ENCODE results near the gene TXNL4B. TPM values are rescaled to one million over a fixed set of nuclear protein-coding genes. Genes with fewer than 3 reads are reported as not detected.

The TXNL4B gene
- total and polyA plus RNA-seq, 10 of the 15 experiments (the other 5 are each of a cell fraction or from before 2014, with no cell fraction given) = 11.1 to 24.0 (median 15.9) TPM

DNA sequence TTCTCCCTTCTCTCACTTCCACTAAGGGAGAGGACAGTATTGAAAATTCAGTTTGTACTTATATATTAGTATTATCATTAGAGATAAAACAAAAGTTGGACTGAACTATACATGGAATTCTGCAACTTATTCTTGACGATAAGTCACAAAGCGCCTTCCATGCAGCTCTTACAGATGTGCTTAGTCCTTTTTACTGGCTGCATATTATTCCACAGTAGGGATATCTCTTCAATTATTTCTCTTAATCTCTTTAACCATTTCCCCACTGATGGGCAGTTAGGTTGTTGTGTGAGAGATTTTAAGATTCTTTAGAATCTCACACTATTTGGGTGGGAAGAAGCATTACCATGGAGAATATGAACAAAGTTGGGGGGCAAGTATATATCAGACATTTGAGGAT, 46.5 kb upstream of the TXNL4B start:
- FAIRE-seq (no peak), ATAC-seq (no peak), DNase-seq (ENCODE audit: low read depth, low spot score) (no peak)
- Histone ChIP-seq H3K9me3 (replicated peaks; ENCODE audit: control insufficient read depth, insufficient read depth, low read length) (no peaks in the 10 kb centered on the region), H3K36me3 (ENCODE audit: control insufficient read depth in 2 of 2, insufficient read depth in 2 of 2, low read length in 1 of 2) (no peaks in the 10 kb centered on the region), H3K4me3 (no peak overlapping the region), H3K9ac (ENCODE audit: control insufficient read depth, insufficient read depth, low read length) (no peak overlapping the region), H3K79me2 (ENCODE audit: control insufficient read depth, insufficient read depth, low read length) (no peaks in the 10 kb centered on the region), H3K27me3 (replicated peaks in 1 of 2; ENCODE audit: control insufficient read depth in 2 of 2, insufficient read depth in 2 of 2, low read length in 1 of 2) (no peaks in the 10 kb centered on the region), H3K4me2 (ENCODE audit: control insufficient read depth, insufficient read depth) (no peak overlapping the region), H4K20me1 (ENCODE audit: control insufficient read depth, insufficient read depth) (no peaks in the 10 kb centered on the region), H2AFZ (ENCODE audit: control insufficient read depth, low read depth, low read length) (no peak overlapping the region), H3K4me1 (ENCODE audit: control insufficient read depth, insufficient read depth, low read length) (no peaks in the 10 kb centered on the region), H3K27ac (ENCODE audit: control insufficient read depth, insufficient read depth) (no peak overlapping the region)
- RAD21 ChIA-PET (ENCODE audit: unreplicated experiment) = no interaction called here
- POLR2A ChIA-PET = interaction anchor here (1.2 kb wide), 1 partner anchor 11 kb away, joined by 3 read pairs; no protein-coding TSS in a partner anchor
- TF ChIP-seq, protein P1, sequence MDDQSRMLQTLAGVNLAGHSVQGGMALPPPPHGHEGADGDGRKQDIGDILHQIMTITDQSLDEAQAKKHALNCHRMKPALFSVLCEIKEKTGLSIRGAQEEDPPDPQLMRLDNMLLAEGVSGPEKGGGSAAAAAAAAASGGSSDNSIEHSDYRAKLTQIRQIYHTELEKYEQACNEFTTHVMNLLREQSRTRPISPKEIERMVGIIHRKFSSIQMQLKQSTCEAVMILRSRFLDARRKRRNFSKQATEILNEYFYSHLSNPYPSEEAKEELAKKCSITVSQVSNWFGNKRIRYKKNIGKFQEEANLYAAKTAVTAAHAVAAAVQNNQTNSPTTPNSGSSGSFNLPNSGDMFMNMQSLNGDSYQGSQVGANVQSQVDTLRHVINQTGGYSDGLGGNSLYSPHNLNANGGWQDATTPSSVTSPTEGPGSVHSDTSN (IDR thresholded peaks at IDR 0.05; ENCODE audit: insufficient replicate concordance, low read depth, low read length) = no peak
- TF ChIP-seq HDAC6 (IDR thresholded peaks at IDR 0.05; ENCODE audit: unreplicated experiment) (no peak), NFXL1 (IDR thresholded peaks at IDR 0.05; ENCODE audit: borderline replicate concordance) (no peak), TCF12 (IDR thresholded peaks at IDR 0.05; ENCODE audit: low read depth, low read length) (no peak), MXI1 (IDR thresholded peaks at IDR 0.05; ENCODE audit: low read depth, low read length) (no peak)
- TF ChIP-seq, protein P2, sequence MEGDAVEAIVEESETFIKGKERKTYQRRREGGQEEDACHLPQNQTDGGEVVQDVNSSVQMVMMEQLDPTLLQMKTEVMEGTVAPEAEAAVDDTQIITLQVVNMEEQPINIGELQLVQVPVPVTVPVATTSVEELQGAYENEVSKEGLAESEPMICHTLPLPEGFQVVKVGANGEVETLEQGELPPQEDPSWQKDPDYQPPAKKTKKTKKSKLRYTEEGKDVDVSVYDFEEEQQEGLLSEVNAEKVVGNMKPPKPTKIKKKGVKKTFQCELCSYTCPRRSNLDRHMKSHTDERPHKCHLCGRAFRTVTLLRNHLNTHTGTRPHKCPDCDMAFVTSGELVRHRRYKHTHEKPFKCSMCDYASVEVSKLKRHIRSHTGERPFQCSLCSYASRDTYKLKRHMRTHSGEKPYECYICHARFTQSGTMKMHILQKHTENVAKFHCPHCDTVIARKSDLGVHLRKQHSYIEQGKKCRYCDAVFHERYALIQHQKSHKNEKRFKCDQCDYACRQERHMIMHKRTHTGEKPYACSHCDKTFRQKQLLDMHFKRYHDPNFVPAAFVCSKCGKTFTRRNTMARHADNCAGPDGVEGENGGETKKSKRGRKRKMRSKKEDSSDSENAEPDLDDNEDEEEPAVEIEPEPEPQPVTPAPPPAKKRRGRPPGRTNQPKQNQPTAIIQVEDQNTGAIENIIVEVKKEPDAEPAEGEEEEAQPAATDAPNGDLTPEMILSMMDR (IDR thresholded peaks at IDR 0.05 in 2 of 3, conservative IDR thresholded peaks at IDR 0.05 in 1 of 3; ENCODE audit: control insufficient read depth in 2 of 3, extremely low read depth in 1 of 3, insufficient read depth in 1 of 3, low read depth in 3 of 3, low read length in 3 of 3) = no peak
- TF ChIP-seq, protein P3, sequence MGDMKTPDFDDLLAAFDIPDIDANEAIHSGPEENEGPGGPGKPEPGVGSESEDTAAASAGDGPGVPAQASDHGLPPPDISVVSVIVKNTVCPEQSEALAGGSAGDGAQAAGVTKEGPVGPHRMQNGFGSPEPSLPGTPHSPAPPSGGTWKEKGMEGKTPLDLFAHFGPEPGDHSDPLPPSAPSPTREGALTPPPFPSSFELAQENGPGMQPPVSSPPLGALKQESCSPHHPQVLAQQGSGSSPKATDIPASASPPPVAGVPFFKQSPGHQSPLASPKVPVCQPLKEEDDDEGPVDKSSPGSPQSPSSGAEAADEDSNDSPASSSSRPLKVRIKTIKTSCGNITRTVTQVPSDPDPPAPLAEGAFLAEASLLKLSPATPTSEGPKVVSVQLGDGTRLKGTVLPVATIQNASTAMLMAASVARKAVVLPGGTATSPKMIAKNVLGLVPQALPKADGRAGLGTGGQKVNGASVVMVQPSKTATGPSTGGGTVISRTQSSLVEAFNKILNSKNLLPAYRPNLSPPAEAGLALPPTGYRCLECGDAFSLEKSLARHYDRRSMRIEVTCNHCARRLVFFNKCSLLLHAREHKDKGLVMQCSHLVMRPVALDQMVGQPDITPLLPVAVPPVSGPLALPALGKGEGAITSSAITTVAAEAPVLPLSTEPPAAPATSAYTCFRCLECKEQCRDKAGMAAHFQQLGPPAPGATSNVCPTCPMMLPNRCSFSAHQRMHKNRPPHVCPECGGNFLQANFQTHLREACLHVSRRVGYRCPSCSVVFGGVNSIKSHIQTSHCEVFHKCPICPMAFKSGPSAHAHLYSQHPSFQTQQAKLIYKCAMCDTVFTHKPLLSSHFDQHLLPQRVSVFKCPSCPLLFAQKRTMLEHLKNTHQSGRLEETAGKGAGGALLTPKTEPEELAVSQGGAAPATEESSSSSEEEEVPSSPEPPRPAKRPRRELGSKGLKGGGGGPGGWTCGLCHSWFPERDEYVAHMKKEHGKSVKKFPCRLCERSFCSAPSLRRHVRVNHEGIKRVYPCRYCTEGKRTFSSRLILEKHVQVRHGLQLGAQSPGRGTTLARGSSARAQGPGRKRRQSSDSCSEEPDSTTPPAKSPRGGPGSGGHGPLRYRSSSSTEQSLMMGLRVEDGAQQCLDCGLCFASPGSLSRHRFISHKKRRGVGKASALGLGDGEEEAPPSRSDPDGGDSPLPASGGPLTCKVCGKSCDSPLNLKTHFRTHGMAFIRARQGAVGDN (IDR thresholded peaks at IDR 0.05) = no peak
- in situ Hi-C loops (cut with MboI) (no loop called here), intact Hi-C loops (cut with micrococcal nuclease; ENCODE audit: unreplicated experiment) (no loop called here)
- CTCF ChIA-PET = interaction anchor here (1.5 kb wide), 1 partner anchor 15 kb away, joined by 5 read pairs; no protein-coding TSS in a partner anchor
- WGBS (ENCODE audit: insufficient coverage, insufficient replicate concordance, low lambda C conversion rate, missing lambda C conversion rate) = 98% methylated on average over 2 of the region's 2 CpGs
- BruUV-seq (replicated peaks) = no TSS peak
- SMC1A ChIA-PET (ENCODE audit: uncharacterized antibody, unreplicated experiment) = no interaction called here
